CD14-positive monocyte (primary cell): ENCODE results near the gene CLEC4C. TPM values are rescaled to one million over a fixed set of nuclear protein-coding genes. Genes with fewer than 3 reads are reported as not detected.

ENCODE experiments used
- DNase-seq, 3 donors: peaks; one replicate each; pipeline ENCODE4 v3.0.0-alpha.2; 2011 to 2022
- H2AFZ ChIP-seq: 2 replicates; pipeline ENCODE4 v1.6.0; 2012; ENCODE audit warnings: mild to moderate bottlenecking, low read depth, low read length, inconsistent platforms; ENCODE audit not compliant: insufficient read depth, poor library complexity, severe bottlenecking
- H3K27ac ChIP-seq, 2 donors: 1 replicate in 1 of 2; 2 replicates in 1 of 2; pipeline ENCODE4 v1.5.1; 2012 to 2013; ENCODE audit warnings: low read length in 2 of 2, control low read depth in 1 of 2, inconsistent platforms in 1 of 2, low read depth in 1 of 2, mild to moderate bottlenecking in 1 of 2
- H3K27me3 ChIP-seq, 2 donors: one replicate each; pipeline versions ENCODE4 v1.6.0 to v1.6.1; 2011 to 2013; ENCODE audit warnings: low read length in 2 of 2; ENCODE audit not compliant: control insufficient read depth in 2 of 2, insufficient read depth in 2 of 2
- H3K36me3 ChIP-seq, 2 donors: replicated peaks in 1 of 2; 1 replicate in 1 of 2; 2 replicates in 1 of 2; pipeline versions ENCODE4 v1.5.1 to v1.6.1; 2012 to 2013; ENCODE audit warnings: low read length in 2 of 2, control low read depth in 1 of 2, inconsistent platforms in 1 of 2, mild to moderate bottlenecking in 1 of 2; ENCODE audit not compliant: insufficient read depth in 2 of 2, control insufficient read depth in 1 of 2
- H3K4me1 ChIP-seq, 2 donors: 1 replicate in 1 of 2; 2 replicates in 1 of 2; pipeline versions ENCODE4 v1.5.1 to v1.6.1; 2012 to 2013; ENCODE audit warnings: low read length in 2 of 2, control low read depth in 1 of 2, inconsistent platforms in 1 of 2, mild to moderate bottlenecking in 1 of 2, moderate library complexity in 1 of 2; ENCODE audit not compliant: insufficient read depth in 2 of 2, control insufficient read depth in 1 of 2
- H3K4me2 ChIP-seq: replicated peaks from 2 replicates; pipeline ENCODE3; 2012; ENCODE audit warnings: low read length, moderate library complexity, mild to moderate bottlenecking; ENCODE audit not compliant: poor library complexity, severe bottlenecking; ENCODE audit errors: extremely low read depth
- H3K4me3 ChIP-seq, 3 experiments: fragments of 200-600 bp in 1 of 3; sonication (generic) in 1 of 3; replicated peaks in 1 of 3; 1 replicate in 2 of 3; 2 replicates in 1 of 3; pipeline ENCODE4 v1.5.1; 2011 to 2013; ENCODE audit warnings: low read length in 3 of 3, mild to moderate bottlenecking in 3 of 3, control low read depth in 2 of 3, low read depth in 2 of 3, inconsistent platforms in 1 of 3, moderate library complexity in 1 of 3
- H3K79me2 ChIP-seq: 2 replicates; pipeline ENCODE4 v1.6.0; 2012; ENCODE audit warnings: mild to moderate bottlenecking, control low read depth, inconsistent platforms, low read length, moderate library complexity; ENCODE audit not compliant: insufficient read depth
- H3K9ac ChIP-seq: 2 replicates; pipeline ENCODE4 v1.6.0; 2017; ENCODE audit warnings: low read length, mild to moderate bottlenecking; ENCODE audit not compliant: insufficient read depth, poor library complexity, severe bottlenecking
- H3K9me3 ChIP-seq, 2 donors: replicated peaks in 1 of 2; 1 replicate in 1 of 2; 2 replicates in 1 of 2; pipeline versions ENCODE4 v1.5.1 to v1.6.1; 2012 to 2013; ENCODE audit warnings: low read length in 2 of 2, control low read depth in 1 of 2; ENCODE audit not compliant: control insufficient read depth in 1 of 2, insufficient read depth in 1 of 2
- H4K20me1 ChIP-seq: 2 replicates; pipeline ENCODE4 v1.6.0; 2012; ENCODE audit warnings: mild to moderate bottlenecking, low read length, control low read depth, moderate library complexity; ENCODE audit not compliant: insufficient read depth
- H3K27ac Mint-ChIP-seq, 7 donors: one replicate each; pipeline ENCODE4 v1.8.0; 2020; ENCODE audit warnings: mild to moderate bottlenecking in 7 of 7, mixed read lengths in 7 of 7, moderate library complexity in 6 of 7, inconsistent platforms in 2 of 7
- H3K27me3 Mint-ChIP-seq, 3 donors: one replicate each; pipeline ENCODE4 v1.8.0; 2021 to 2022; ENCODE audit warnings: low read depth in 3 of 3, mild to moderate bottlenecking in 3 of 3, mixed read lengths in 3 of 3, moderate library complexity in 3 of 3, inconsistent platforms in 1 of 3
- H3K36me3 Mint-ChIP-seq, 2 donors: one replicate each; pipeline ENCODE4 v1.8.0; 2020; ENCODE audit warnings: mixed read lengths in 2 of 2, inconsistent platforms in 1 of 2, mild to moderate bottlenecking in 1 of 2
- H3K4me1 Mint-ChIP-seq: one replicate; pipeline ENCODE4 v1.8.0; 2020; ENCODE audit warnings: mild to moderate bottlenecking, mixed read lengths
- H3K4me3 Mint-ChIP-seq, 2 donors: one replicate each; pipeline ENCODE4 v1.8.0; 2020; ENCODE audit warnings: mild to moderate bottlenecking in 2 of 2, mixed read lengths in 2 of 2, moderate library complexity in 1 of 2
- H3K9me3 Mint-ChIP-seq, 7 donors: one replicate each; pipeline ENCODE4 v1.8.0; 2020 to 2022; ENCODE audit warnings: mixed read lengths in 7 of 7, mild to moderate bottlenecking in 6 of 7, moderate library complexity in 6 of 7, inconsistent platforms in 2 of 7
- WGBS: methylation state at CpG from one replicate; pipeline ENCODE4 v1.1.5; 2013; ENCODE audit warnings: missing lambda C conversion rate; ENCODE audit not compliant: insufficient coverage; 5-methylcytosine and 5-hydroxymethylcytosine counted together
- intact Hi-C, 2 donors: fragments of 100-400 bp; cut with micrococcal nuclease; formaldehyde crosslinking; loops; one replicate each; pipeline versions ENCODE4 v1.15.0 to v1.15.1; 2023
- polyA plus RNA-seq, 3 donors: library from polyadenylated mRNA; depleted of rRNA in 1 of 3; unstranded in 2 of 3; stranded (reverse) in 1 of 3; fragments of 300-500 nt in 2 of 3; fragments of >200 nt in 1 of 3; fragmentation: Illumina TruSeq in 2 of 3; gene quantifications; 1 replicate in 2 of 3; 2 replicates in 1 of 3; pipeline ENCODE4 v1.2.3, GENCODE V29; 2012 to 2021
- TF ChIP-seq, protein P1 (sequence below): fragments of 200-600 bp; IDR thresholded peaks from one replicate; pipeline ENCODE4 v1.8.0; 2022; ENCODE audit warnings: antibody characterized with exemption, mild to moderate bottlenecking

The CLEC4C gene
- polyA plus RNA-seq, 3 donors = 0.54 to 1.4 TPM; not detected in 1

DNA sequence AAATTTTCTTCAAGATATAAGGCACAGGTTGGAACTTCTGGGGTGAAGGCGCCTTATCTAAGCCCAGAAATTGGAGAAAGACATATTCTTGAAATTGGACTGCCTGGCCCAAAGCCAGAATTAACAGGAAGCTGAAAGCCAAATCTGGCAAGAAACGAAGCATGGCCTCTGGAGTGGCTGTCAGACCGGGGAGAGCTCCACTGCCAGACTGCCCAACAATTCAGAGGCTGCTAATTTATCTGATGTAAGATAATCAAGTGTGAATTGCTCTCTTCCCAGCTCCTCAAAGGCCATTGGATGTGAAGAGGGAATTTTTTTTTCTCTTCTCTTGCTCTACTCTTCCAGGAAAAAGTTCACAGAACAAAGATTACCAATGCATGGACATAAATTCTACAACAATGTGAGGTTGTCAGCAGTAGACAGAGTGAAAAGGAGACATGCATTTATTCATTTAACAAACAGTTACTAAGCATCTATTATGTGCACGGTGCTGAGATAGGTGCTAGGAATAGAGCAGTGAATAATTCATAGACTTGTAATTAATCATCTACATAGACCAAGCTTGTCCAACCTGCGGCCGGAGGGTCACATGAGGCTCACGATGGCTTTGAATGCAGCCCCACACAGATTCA lies 51.5 kb downstream of the CLEC4C start, which contains the start of gene GDF3:
Gene GDF3 (minus strand): TSS at position 210 of the 632 bp plus-strand sequence. CDS start 47 bp downstream, at position 163.
- peak within 1 kb of the TSS; percentile 75 for H3K4me2 ChIP-seq
- H3K9ac ChIP-seq = no peak within 1 kb of the TSS
- peak within 1 kb of the TSS in 2 of 3 experiments; percentile 7 to 67 for H3K4me3 ChIP-seq
- DNase-seq = peak; percentile 8 to 22 (median 15)
- TF ChIP-seq, protein P1, sequence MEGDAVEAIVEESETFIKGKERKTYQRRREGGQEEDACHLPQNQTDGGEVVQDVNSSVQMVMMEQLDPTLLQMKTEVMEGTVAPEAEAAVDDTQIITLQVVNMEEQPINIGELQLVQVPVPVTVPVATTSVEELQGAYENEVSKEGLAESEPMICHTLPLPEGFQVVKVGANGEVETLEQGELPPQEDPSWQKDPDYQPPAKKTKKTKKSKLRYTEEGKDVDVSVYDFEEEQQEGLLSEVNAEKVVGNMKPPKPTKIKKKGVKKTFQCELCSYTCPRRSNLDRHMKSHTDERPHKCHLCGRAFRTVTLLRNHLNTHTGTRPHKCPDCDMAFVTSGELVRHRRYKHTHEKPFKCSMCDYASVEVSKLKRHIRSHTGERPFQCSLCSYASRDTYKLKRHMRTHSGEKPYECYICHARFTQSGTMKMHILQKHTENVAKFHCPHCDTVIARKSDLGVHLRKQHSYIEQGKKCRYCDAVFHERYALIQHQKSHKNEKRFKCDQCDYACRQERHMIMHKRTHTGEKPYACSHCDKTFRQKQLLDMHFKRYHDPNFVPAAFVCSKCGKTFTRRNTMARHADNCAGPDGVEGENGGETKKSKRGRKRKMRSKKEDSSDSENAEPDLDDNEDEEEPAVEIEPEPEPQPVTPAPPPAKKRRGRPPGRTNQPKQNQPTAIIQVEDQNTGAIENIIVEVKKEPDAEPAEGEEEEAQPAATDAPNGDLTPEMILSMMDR = no peak
- Mint-ChIP-seq H3K27ac (no peak within 1 kb of the TSS), H3K36me3 (no peaks in the 10 kb centered on the region), H3K4me1 (peaks cover 28% of the 10 kb centered on the region), H3K27me3 (peaks cover 3 to 9% (median 6%) of the 10 kb centered on the region in 3 donors), H3K4me3 (peak within 1 kb of the TSS; percentile 64 to 88), H3K9me3 (peaks cover 0 to 1% (median 0%) of the 10 kb centered on the region in 7 donors)
- no peak within 1 kb of the TSS for H3K27ac ChIP-seq
- H3K79me2 ChIP-seq = no peaks in the 10 kb centered on the region
- peak within 1 kb of the TSS; percentile 60 for H2AFZ ChIP-seq
- intact Hi-C loops = no loop called here
- H3K36me3 ChIP-seq = no peaks in the 10 kb centered on the region
- no peaks in the 10 kb centered on the region for H3K9me3 ChIP-seq
- H3K4me1 ChIP-seq = peaks cover 20 to 27% of the 10 kb centered on the region in 2 donors
- no peaks in the 10 kb centered on the region for H3K27me3 ChIP-seq
- H4K20me1 ChIP-seq = no peaks in the 10 kb centered on the region
- 0% methylated on average over 3 of the region's 7 CpGs for WGBS

DNA sequence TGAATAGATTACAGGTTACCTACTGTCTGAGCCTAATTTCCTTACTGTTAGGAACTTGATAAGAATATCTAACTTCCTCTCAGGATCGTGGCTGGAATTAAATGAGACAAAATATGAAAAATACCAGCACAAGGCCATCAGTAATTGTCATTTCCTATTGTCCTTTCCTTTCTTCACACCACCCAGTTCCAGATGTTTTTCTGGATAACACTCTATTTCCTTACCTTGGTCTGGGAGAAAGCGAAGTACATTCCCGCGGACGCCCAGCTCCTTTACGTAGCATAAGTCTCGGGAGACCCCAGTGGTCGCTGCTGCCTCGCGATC lies 52.0 kb downstream of the CLEC4C start:
- H3K27ac ChIP-seq = no peak overlapping the region
- intact Hi-C loops = no loop called here
- peaks cover 28% of the 10 kb centered on the region for H3K4me1 Mint-ChIP-seq
- no peaks in the 10 kb centered on the region for H3K36me3 ChIP-seq
- no peak overlapping the region for H3K27ac Mint-ChIP-seq
- H3K4me1 ChIP-seq = peaks cover 20 to 27% of the 10 kb centered on the region in 2 donors
- H3K27me3 ChIP-seq = no peaks in the 10 kb centered on the region
- peaks cover 0 to 1% (median 0%) of the 10 kb centered on the region in 7 donors for H3K9me3 Mint-ChIP-seq
- TF ChIP-seq, protein P1 = no peak
- no peaks in the 10 kb centered on the region for H3K9me3 ChIP-seq
- H3K4me3 ChIP-seq = peak overlapping the region in 2 of 3 experiments; percentile 7 to 67
- no peaks in the 10 kb centered on the region for H4K20me1 ChIP-seq
- 2% methylated on average over 8 of the region's 10 CpGs for WGBS
- H3K4me3 Mint-ChIP-seq = peak overlapping the region; percentile 64 to 88
- no peak overlapping the region for H3K9ac ChIP-seq
- peaks cover 3 to 9% (median 6%) of the 10 kb centered on the region in 3 donors for H3K27me3 Mint-ChIP-seq
- H3K79me2 ChIP-seq = no peaks in the 10 kb centered on the region
- peak overlapping the region; percentile 75 for H3K4me2 ChIP-seq
- DNase-seq = no peak
- H3K36me3 Mint-ChIP-seq = no peaks in the 10 kb centered on the region
- H2AFZ ChIP-seq = peak overlapping the region; percentile 60
